CD4-positive, alpha-beta memory T cell (primary cell): ENCODE measurements around the gene FBXL14. TPM values are rescaled to one million over a fixed set of nuclear protein-coding genes. Genes with fewer than 3 reads are reported as not detected.

Experiments used
- CTCF ChIA-PET: fragments of 350-600 bp; sonication (Branson Sonifier 250); formaldehyde crosslinking; loops from one replicate; lab custom pipeline; 2021; ENCODE audit warnings: inconsistent platforms; ENCODE audit not compliant: partially characterized antibody; lab: Charles Lee
- POLR2A ChIA-PET: fragments of 350-600 bp; sonication (Branson Sonifier 250); formaldehyde crosslinking; loops from one replicate; lab custom pipeline; 2021; ENCODE audit not compliant: partially characterized antibody; lab: Charles Lee
- DNase-seq, 5 donors: peaks; one replicate each; pipeline versions ENCODE4 v3.0.0 to v3.0.0-alpha.2; 2020 to 2022; ENCODE audit warnings: mixed read lengths in 1 of 5
- H3K27ac ChIP-seq: one replicate; pipeline ENCODE4 v1.7.0; 2013; ENCODE audit warnings: low read depth, low read length
- H3K27me3 ChIP-seq: 2 replicates; pipeline ENCODE4 v1.7.0; 2013; ENCODE audit warnings: mild to moderate bottlenecking, low read length, moderate library complexity; ENCODE audit not compliant: insufficient read depth
- H3K36me3 ChIP-seq: 2 replicates; pipeline ENCODE4 v1.7.0; 2013; ENCODE audit warnings: mild to moderate bottlenecking, low read length, moderate library complexity; ENCODE audit not compliant: insufficient read depth
- H3K4me1 ChIP-seq: 2 replicates; pipeline ENCODE4 v1.7.0; 2013; ENCODE audit warnings: mild to moderate bottlenecking, low read length, moderate library complexity; ENCODE audit not compliant: insufficient read depth
- H3K4me3 ChIP-seq, 2 donors: one replicate each; pipeline ENCODE4 v1.7.0; 2013; ENCODE audit warnings: low read length in 2 of 2, mild to moderate bottlenecking in 1 of 2
- H3K9me3 ChIP-seq, 2 donors: one replicate each; pipeline ENCODE4 v1.7.0; 2013; ENCODE audit warnings: low read length in 2 of 2, control low read depth in 1 of 2; ENCODE audit not compliant: control insufficient read depth in 1 of 2
- H3K27ac Mint-ChIP-seq, 7 donors: one replicate each; pipeline ENCODE4 v1.8.0; 2020 to 2021; ENCODE audit warnings: mixed read lengths in 7 of 7, mild to moderate bottlenecking in 6 of 7, inconsistent platforms in 3 of 7, moderate library complexity in 3 of 7
- H3K27me3 Mint-ChIP-seq, 2 donors: one replicate each; pipeline ENCODE4 v1.8.0; 2020 to 2021; ENCODE audit warnings: mixed read lengths in 2 of 2
- H3K36me3 Mint-ChIP-seq, 2 donors: one replicate each; pipeline ENCODE4 v1.8.0; 2020 to 2021; ENCODE audit warnings: mixed read lengths in 2 of 2, inconsistent platforms in 1 of 2, mild to moderate bottlenecking in 1 of 2
- H3K4me1 Mint-ChIP-seq, 4 donors: one replicate each; pipeline ENCODE4 v1.8.0; 2020 to 2021; ENCODE audit warnings: mixed read lengths in 4 of 4, mild to moderate bottlenecking in 1 of 4
- H3K4me3 Mint-ChIP-seq, 8 donors: one replicate each; pipeline ENCODE4 v1.8.0; 2020 to 2021; ENCODE audit warnings: mixed read lengths in 8 of 8, mild to moderate bottlenecking in 7 of 8, moderate library complexity in 6 of 8, inconsistent platforms in 3 of 8
- H3K9me3 Mint-ChIP-seq, 8 donors: one replicate each; pipeline ENCODE4 v1.8.0; 2020 to 2021; ENCODE audit warnings: mixed read lengths in 8 of 8, mild to moderate bottlenecking in 5 of 8, inconsistent platforms in 3 of 8, moderate library complexity in 1 of 8
- intact Hi-C: fragments of 100-400 bp; cut with micrococcal nuclease; formaldehyde crosslinking; loops from one replicate; pipeline ENCODE4 v1.15.1; 2023
- polyA plus RNA-seq, 2 donors: library from polyadenylated mRNA; unstranded; fragments of 300-500 nt; fragmentation: Illumina TruSeq; gene quantifications; one replicate each; pipeline ENCODE4 v1.2.3, GENCODE V29; 2021
- total RNA-seq, 2 experiments: library from RNA; stranded (reverse); gene quantifications; one replicate each; pipeline ENCODE4 v1.2.3, GENCODE V29; 2021

The FBXL14 gene
- total and polyA plus RNA-seq, 4 experiments from 2014 or later: 14.6 to 43.4 (median 35.4) TPM

DNA sequence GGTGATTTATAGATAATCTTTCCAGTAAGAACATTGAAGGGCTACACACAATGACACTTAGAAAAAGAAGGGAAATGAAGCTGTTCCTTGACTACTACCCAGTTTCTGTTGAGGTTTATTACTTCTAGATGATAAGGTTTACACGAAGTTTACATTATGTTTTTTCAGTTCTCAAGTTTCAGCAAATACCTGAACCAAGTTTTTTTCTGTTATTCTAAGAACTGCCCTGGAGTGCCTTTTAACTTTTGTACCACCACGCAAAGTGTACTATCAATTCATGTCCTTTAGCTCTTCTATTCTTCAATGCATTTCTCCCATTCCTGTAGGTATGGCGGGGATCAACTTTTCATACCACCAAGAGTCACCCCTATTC, 5.8 kb downstream of the FBXL14 start:
- Histone ChIP-seq H3K27me3 (no peaks in the 10 kb centered on the region), H3K9me3 (no peaks in the 10 kb centered on the region), H3K36me3 (no peaks in the 10 kb centered on the region), H3K4me1 (peaks cover 53% of the 10 kb centered on the region), H3K4me3 (no peak overlapping the region), H3K27ac (no peak overlapping the region)
- CTCF ChIA-PET: interaction anchor here (1.3 to 6.4 kb wide), 6 partner anchors 10 to 473 kb away, joined by 3 to 53 read pairs (median 16); no protein-coding TSS in a partner anchor
- peak overlapping the region; percentile 10 to 81 (median 59) for H3K27ac Mint-ChIP-seq
- peak overlapping the region in 3 of 8 donors; percentile 26 to 62 (median 53) for H3K4me3 Mint-ChIP-seq
- intact Hi-C loops: no loop called here
- no peaks in the 10 kb centered on the region for H3K27me3 Mint-ChIP-seq
- H3K9me3 Mint-ChIP-seq: no peaks in the 10 kb centered on the region
- POLR2A ChIA-PET: interaction anchor here (3.5 to 8.3 kb wide), 2 partner anchors 14 to 471 kb away, joined by 14 to 142 read pairs; no protein-coding TSS in a partner anchor
- H3K36me3 Mint-ChIP-seq: peaks cover 10 to 42% of the 10 kb centered on the region in 2 donors
- peaks cover 37 to 64% (median 49%) of the 10 kb centered on the region in 4 donors for H3K4me1 Mint-ChIP-seq
- no peak for DNase-seq

DNA sequence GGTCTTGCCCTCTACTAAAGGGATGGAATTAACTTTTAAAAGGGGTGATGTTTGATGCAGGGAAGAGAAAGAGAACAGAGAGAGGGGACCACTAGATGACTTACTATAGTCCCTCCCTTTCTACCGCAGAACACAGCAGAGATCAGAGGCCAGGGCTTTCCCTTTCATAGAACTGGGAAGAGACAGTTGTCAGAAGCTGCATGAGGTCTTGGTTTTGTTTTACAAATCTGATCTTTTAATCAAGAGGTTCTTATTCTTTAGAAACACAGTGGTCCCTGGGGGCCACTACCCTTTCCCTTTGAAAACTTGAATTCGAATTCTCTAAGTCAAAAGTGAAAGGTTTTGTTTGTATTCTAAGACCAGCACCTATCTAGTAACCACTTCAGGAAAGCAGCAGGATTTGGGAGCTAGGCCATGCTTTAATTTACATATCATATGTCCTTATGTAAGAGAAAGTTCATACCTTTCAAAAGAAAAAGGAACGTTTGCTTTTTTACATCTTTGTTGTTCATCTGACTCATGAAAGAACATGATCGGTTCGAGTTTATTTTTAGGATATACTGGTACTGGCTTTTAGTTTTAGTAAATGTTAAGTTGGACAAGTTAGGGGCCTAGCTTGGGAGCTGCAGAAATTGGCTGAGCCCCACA, 6.3 kb downstream of the FBXL14 start:
- H3K9me3 Mint-ChIP-seq: no peaks in the 10 kb centered on the region
- H3K4me1 Mint-ChIP-seq: peaks cover 40 to 66% (median 53%) of the 10 kb centered on the region in 4 donors
- ChIA-PET POLR2A (interaction anchor here (0.9 to 8.3 kb wide), 3 partner anchors 14 to 470 kb away, joined by 4 to 142 read pairs (median 14); no protein-coding TSS in a partner anchor), CTCF (interaction anchor here (1.3 to 6.4 kb wide), 6 partner anchors 10 to 472 kb away, joined by 3 to 53 read pairs (median 16); no protein-coding TSS in a partner anchor)
- H3K36me3 ChIP-seq: no peaks in the 10 kb centered on the region
- peak overlapping the region in 5 of 8 donors; percentile 2 to 62 (median 26) for H3K4me3 Mint-ChIP-seq
- DNase-seq: no peak
- peaks cover 11 to 42% of the 10 kb centered on the region in 2 donors for H3K36me3 Mint-ChIP-seq
- peaks cover 57% of the 10 kb centered on the region for H3K4me1 ChIP-seq
- peak overlapping the region in 6 of 7 donors; percentile 23 to 86 (median 66) for H3K27ac Mint-ChIP-seq
- intact Hi-C loops: no loop called here
- no peak overlapping the region for H3K4me3 ChIP-seq
- H3K9me3 ChIP-seq: no peaks in the 10 kb centered on the region
- no peaks in the 10 kb centered on the region for H3K27me3 ChIP-seq
- H3K27me3 Mint-ChIP-seq: no peaks in the 10 kb centered on the region
- no peak overlapping the region for H3K27ac ChIP-seq

DNA sequence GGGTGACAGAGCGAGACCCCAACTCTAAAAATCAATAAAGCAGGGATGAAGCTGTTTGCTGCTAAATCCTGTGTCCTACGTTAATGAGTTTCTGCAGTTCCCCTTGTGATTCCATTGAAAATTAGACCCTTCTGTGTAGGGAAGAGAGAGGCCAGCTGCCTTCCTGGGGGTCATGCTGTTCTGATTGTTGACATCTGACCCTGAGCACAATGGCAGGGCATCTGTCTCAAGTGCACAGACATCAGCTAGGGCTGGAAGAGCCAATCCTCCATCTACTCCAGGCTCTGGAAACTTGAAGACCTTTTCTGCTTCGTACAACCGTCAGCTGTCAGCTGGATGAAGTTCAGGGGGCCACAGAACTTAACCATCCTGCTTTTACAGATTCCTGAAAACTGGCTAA, 10.1 kb downstream of the FBXL14 start:
- H3K27me3 Mint-ChIP-seq: no peaks in the 10 kb centered on the region
- no peak overlapping the region for H3K27ac ChIP-seq
- H3K27ac Mint-ChIP-seq: peak overlapping the region in 1 of 7 donors; percentile 42
- intact Hi-C loops: loop anchor here (5.0 kb wide), 1 partner anchor 767 kb away; no protein-coding TSS in a partner anchor
- H3K9me3 ChIP-seq: no peaks in the 10 kb centered on the region
- no peaks in the 10 kb centered on the region for H3K9me3 Mint-ChIP-seq
- H3K36me3 Mint-ChIP-seq: peaks cover 12 to 27% of the 10 kb centered on the region in 2 donors
- H3K27me3 ChIP-seq: no peaks in the 10 kb centered on the region
- no peak overlapping the region for H3K4me3 ChIP-seq
- peaks cover 28% of the 10 kb centered on the region for H3K4me1 ChIP-seq
- no peaks in the 10 kb centered on the region for H3K36me3 ChIP-seq
- no peak for DNase-seq
- no peak overlapping the region for H3K4me3 Mint-ChIP-seq
- peaks cover 18 to 29% (median 24%) of the 10 kb centered on the region in 4 donors for H3K4me1 Mint-ChIP-seq
- ChIA-PET POLR2A (interaction anchor here (1.2 to 2.5 kb wide), 5 partner anchors 9 to 635 kb away, joined by 4 to 32 read pairs (median 10); partner anchors contain the start of genes FBXL14 and RAD52), CTCF (interaction anchor here (1.0 to 10.8 kb wide), 16 partner anchors 9 to 1037 kb away, joined by 3 to 302 read pairs (median 5); partner anchors contain the start of gene FBXL14)

DNA sequence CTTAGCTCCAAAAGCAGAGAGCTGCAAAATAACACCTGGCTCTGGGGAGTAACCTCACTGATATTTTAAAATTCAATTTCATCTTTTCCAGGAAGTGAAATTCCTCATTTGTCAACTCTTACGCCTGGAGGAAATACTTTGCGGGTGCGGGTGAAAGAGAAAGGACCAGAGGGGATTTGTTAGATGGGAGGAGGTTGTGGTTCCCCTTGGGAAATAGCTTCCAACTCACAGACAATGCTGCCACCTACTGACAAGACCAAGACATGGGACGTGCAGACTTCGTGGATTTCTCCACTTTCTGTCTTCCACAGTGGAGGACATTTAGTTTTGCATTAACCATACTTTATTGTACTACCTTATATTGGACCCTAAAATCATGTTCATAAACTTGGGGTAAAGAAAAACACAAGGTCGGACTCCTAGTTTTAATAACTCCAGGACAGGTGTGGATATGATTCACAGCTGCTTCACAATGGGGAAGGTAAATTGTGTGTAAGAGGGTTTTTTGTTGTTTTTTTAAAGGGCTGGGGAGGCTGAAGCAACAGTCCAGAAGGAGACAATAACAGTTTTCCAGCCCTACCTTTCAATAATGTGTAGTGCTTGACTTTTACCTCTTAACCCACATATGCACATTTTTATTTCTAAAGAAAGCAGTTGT, 10.8 kb downstream of the FBXL14 start:
- Histone ChIP-seq H3K27ac (no peak overlapping the region), H3K27me3 (no peaks in the 10 kb centered on the region), H3K4me1 (peaks cover 21% of the 10 kb centered on the region), H3K9me3 (no peaks in the 10 kb centered on the region), H3K4me3 (no peak overlapping the region), H3K36me3 (no peaks in the 10 kb centered on the region)
- Mint-ChIP-seq H3K27me3 (no peaks in the 10 kb centered on the region), H3K4me1 (peaks cover 14 to 22% (median 19%) of the 10 kb centered on the region in 4 donors), H3K36me3 (peaks cover 12 to 23% of the 10 kb centered on the region in 2 donors), H3K4me3 (peak overlapping the region in 2 of 8 donors; percentile 45 to 51), H3K9me3 (no peaks in the 10 kb centered on the region), H3K27ac (peak overlapping the region in 5 of 7 donors; percentile 35 to 81 (median 72))
- peak; percentile 60 to 68 (median 67) for DNase-seq
- intact Hi-C loops: loop anchor here (1.0 to 5.0 kb wide), 3 partner anchors 22 to 766 kb away; no protein-coding TSS in a partner anchor
- CTCF ChIA-PET: interaction anchor here (0.7 to 10.8 kb wide), 35 partner anchors 8 to 1036 kb away, joined by 3 to 302 read pairs (median 4); partner anchors contain the start of genes FBXL14 and RAD52
- POLR2A ChIA-PET: interaction anchor here (0.6 to 2.5 kb wide), 7 partner anchors 10 to 634 kb away, joined by 3 to 32 read pairs (median 8); partner anchors contain the start of genes FBXL14 and RAD52

DNA sequence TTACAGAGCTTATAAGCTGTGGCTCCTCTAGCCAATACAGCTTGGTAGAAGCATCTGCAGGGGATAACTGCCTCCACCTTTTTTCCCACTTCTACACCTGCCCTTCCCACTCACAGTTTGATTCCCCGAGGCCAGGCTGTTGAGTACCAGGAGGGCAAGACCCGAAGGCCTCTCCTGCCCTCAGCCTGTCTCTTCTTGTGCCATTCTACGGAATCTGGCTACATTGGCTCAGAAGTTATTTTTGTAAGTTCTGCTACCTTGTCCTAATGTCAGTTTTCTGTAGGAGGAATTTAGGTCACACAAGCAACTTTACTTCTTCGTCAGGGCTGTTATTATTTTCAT, 11.7 kb downstream of the FBXL14 start:
- intact Hi-C loops: loop anchor here (1.0 to 5.0 kb wide), 3 partner anchors 23 to 765 kb away; no protein-coding TSS in a partner anchor
- Histone ChIP-seq H3K9me3 (no peaks in the 10 kb centered on the region), H3K4me1 (peaks cover 12% of the 10 kb centered on the region), H3K4me3 (no peak overlapping the region), H3K27me3 (no peaks in the 10 kb centered on the region), H3K36me3 (no peaks in the 10 kb centered on the region), H3K27ac (no peak overlapping the region)
- Mint-ChIP-seq H3K4me3 (no peak overlapping the region), H3K4me1 (peaks cover 8 to 13% (median 10%) of the 10 kb centered on the region in 4 donors), H3K9me3 (no peaks in the 10 kb centered on the region), H3K27me3 (no peaks in the 10 kb centered on the region), H3K27ac (peak overlapping the region in 1 of 7 donors; percentile 81), H3K36me3 (peaks cover 12 to 20% of the 10 kb centered on the region in 2 donors)
- DNase-seq: no peak
- CTCF ChIA-PET: interaction anchor here (0.7 to 10.8 kb wide), 31 partner anchors 9 to 1018 kb away, joined by 3 to 302 read pairs (median 4); partner anchors contain the start of genes FBXL14 and RAD52
- POLR2A ChIA-PET: interaction anchor here (1.2 to 2.5 kb wide), 5 partner anchors 11 to 465 kb away, joined by 4 to 32 read pairs (median 10); partner anchors contain the start of gene FBXL14

DNA sequence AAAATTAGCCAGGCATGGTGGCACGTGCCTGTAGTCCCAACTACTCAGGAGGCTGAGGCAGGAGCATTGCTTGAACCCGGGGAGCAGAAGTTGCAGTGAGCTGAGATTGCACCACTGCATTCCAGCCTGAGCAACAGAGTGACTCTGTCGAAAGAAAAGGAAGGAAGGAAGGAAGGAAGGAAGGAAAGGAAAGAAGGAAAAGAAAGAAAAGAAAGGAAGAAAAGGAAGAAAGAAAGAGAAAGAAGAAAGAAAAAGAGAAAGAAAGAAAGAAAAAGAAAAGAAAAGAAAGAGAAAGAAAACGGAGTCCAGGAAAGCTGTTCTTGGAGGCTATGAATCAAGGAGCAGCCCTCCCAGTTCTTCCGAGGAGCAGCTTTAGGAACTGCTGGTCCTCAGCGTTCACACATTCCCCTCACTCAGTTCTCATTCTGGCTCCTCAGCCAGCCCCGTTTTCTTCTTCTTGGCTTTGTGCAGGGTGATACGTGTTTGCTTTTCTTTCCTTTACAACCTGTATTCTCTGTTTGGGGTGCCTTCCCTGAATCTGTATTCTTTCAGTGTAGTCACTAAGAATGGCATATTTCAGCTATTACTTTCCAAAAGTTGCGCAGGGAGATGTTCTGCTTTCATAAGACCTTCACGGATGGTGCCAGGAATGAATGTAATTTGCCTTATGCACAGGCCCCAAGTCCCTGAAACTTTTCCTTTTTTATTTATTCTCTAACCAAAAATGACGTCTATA, 12.2 kb downstream of the FBXL14 start:
- H3K4me1 ChIP-seq: peaks cover 7% of the 10 kb centered on the region
- H3K27me3 ChIP-seq: no peaks in the 10 kb centered on the region
- Mint-ChIP-seq H3K9me3 (no peaks in the 10 kb centered on the region), H3K4me3 (peak overlapping the region in 1 of 8 donors; percentile 63), H3K36me3 (peaks cover 12 to 17% of the 10 kb centered on the region in 2 donors), H3K27me3 (no peaks in the 10 kb centered on the region), H3K4me1 (peaks cover 4 to 7% (median 7%) of the 10 kb centered on the region in 4 donors), H3K27ac (peak overlapping the region in 2 of 7 donors; percentile 57 to 81)
- DNase-seq: no peak
- no peak overlapping the region for H3K27ac ChIP-seq
- CTCF ChIA-PET: interaction anchor here (1.0 to 10.8 kb wide), 15 partner anchors 11 to 1018 kb away, joined by 3 to 302 read pairs (median 5); partner anchors contain the start of genes FBXL14 and RAD52
- intact Hi-C loops: loop anchor here (5.0 kb wide), 1 partner anchor 765 kb away; no protein-coding TSS in a partner anchor
- no peaks in the 10 kb centered on the region for H3K36me3 ChIP-seq
- POLR2A ChIA-PET: interaction anchor here (2.5 kb wide), 1 partner anchor 19 kb away, joined by 10 read pairs; no protein-coding TSS in a partner anchor
- H3K4me3 ChIP-seq: no peak overlapping the region
- no peaks in the 10 kb centered on the region for H3K9me3 ChIP-seq
